LNCAP (cell line): Measurements from ENCODE around the gene LRIG1.

ENCODE experiments used
- TF ChIP-seq, protein P1 (sequence below): fragments of 450-650 bp; IDR thresholded peaks from 2 replicates; pipeline ENCODE4 v1.5.1; 2017; ENCODE audit warnings: mild to moderate bottlenecking

The LRIG1 gene

DNA sequence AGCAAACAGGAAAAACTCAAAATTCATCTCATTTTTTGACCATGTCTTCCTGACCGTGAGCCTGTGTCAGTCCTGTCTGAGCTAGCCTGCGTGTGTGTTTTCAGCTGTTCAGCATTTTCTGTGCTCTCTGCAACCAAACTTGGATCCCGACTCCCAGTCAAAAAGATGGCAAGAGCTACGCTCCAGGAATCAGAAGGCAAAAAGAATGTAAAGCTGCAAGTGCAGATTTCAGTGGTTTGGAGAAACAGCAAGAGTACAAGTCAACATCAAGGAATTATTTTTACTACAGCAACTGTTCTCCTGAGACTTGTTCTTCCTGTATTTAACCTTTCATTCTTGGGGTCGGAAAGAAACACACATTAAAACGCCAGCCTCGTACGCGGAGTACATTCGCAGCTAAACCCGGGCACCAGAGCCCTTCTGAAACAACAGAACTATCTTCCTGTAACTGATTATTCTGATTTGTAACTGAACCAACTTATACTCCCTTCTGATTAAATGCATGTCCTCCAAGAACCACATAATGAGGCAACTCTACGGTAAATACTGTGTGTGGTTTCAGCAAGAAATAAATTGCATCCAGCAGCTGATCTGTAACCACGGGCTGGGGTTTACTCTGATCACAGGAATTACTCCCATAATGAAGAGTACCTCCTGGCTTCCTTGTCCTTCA lies 107.4 kb downstream of the LRIG1 start:
- TF ChIP-seq, protein P1, sequence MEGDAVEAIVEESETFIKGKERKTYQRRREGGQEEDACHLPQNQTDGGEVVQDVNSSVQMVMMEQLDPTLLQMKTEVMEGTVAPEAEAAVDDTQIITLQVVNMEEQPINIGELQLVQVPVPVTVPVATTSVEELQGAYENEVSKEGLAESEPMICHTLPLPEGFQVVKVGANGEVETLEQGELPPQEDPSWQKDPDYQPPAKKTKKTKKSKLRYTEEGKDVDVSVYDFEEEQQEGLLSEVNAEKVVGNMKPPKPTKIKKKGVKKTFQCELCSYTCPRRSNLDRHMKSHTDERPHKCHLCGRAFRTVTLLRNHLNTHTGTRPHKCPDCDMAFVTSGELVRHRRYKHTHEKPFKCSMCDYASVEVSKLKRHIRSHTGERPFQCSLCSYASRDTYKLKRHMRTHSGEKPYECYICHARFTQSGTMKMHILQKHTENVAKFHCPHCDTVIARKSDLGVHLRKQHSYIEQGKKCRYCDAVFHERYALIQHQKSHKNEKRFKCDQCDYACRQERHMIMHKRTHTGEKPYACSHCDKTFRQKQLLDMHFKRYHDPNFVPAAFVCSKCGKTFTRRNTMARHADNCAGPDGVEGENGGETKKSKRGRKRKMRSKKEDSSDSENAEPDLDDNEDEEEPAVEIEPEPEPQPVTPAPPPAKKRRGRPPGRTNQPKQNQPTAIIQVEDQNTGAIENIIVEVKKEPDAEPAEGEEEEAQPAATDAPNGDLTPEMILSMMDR: no peak

DNA sequence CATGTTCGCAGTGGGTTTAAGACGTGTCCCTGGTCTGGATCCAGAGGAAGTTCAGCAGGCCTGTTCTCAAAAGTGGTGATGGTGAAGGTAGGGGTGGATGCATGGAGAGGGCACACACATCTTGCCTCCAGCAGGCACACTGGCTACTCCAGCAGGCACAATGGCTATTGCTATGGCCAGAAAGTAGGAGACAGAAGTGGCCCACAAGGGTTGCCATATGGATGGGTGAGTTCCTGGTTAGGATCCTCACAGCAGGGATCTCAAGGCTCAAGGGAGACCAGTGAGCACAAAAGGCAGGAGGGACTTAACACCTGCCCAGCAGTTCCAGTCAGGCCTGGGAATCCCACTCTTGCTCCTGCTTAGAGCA lies 107.9 kb downstream of the LRIG1 start:
- TF ChIP-seq, protein P1: no peak

DNA sequence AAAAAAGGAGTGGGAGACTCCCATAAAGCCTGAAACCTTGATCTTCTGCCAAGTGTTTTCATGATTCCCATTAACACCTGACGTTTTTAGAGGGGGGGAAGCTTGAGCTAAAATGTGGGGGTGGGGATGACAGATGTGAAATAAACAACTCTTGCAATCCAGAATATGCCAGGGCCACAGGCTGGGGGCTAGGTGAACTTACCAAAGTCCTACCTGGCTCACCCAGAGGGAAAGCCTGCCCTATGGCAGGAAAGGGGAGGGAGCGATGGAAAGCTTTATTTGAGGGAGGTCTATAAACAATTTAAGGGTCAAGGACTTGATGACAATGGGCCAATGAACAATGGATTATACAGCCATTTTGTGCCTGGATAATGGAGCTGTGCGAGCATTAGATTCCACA lies 108.3 kb downstream of the LRIG1 start:
- TF ChIP-seq, protein P1: no peak

DNA sequence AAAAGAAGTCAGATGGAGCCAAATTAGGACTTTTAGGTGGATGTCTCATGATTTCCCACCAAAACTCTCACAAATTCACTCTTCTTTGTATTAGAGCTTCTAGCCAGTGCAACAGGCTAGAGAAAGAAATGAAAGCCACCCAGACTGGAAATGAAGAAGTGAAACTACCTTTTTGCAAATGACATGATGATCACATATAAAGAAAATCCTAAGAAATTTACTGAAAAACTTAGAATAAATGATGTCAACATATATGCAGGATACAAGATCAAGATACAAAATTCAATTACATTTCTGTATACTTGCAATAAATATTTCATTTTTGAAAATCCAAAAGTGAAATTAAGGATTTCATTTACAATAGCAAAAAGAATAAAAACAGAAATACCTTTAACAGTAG lies 110.8 kb downstream of the LRIG1 start:
- TF ChIP-seq, protein P1: no peak

DNA sequence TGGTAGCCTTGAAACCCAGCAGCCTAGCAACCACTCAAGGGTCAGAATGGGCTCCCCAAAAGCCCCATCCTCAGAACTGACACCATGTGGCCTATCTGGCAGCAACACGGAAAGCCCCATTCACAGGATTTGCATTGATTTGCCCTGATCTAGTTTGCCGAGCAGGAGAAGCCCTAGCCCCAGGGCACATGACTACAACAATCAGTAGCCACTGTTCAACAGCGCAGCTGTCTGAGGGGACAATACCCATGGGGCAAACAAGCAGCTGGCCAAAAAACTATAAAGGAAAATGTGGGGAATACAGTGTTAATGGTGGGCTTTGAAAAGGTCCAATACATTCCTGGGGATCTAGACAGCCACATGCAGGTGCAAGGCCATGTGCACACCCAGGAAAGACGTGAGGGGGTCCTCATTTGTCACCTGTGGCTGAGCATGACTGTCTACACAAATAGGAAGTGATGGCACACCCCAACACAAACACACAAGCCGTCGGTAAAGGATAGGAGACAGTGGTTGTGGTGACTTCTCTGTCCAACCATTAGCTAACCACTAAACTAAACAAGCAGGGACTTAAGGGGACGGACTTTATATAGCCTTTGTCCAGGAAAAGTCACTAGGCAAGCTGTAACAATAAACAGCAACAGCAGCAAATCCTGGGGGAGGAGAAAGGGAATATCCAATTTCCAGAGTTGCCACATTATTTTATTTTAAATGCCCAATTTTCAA lies 113.7 kb downstream of the LRIG1 start:
- TF ChIP-seq, protein P1: no peak

DNA sequence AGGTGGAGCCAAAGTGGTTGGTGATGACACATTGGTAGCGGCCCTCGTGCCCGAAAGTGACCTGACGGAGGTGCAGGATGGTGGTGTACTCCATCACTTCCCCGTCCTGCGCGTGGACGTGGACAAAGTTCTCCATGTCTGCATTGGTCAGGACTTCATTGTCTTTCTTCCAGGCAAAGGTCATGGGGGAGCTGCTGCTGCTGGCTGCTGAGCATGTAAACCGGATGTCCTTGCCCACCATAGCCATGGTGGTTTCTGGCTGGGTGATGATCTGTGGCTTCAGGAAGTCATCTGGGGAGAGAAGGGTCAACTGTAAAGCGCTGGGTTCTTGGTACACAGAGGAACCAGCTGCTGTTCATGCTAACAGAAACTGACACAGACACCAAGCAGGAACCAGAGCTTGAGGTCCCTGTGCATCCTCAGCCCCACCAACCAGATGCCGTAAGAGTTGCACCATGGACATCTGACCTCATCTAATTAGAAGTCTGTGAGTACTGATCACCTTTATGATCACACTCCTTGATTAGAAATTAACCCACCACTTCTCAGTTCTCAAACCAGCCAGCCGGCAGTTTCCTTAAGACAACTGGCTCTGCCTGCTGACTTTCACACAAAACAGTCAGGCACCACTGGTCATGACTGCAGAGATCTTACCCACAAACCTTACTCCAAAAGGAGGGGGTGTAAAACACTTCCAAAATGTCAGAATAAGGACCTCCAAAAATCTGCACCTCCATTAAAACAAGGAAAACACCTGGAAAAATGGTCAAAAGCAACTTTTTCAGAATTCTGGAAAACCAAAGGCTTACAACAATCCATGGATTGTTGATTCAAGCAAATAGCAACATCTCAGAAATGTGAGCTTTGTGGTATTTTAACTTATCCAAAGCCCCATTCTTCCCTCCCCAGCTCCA lies 114.6 kb downstream of the LRIG1 start:
- TF ChIP-seq, protein P1: no peak

DNA sequence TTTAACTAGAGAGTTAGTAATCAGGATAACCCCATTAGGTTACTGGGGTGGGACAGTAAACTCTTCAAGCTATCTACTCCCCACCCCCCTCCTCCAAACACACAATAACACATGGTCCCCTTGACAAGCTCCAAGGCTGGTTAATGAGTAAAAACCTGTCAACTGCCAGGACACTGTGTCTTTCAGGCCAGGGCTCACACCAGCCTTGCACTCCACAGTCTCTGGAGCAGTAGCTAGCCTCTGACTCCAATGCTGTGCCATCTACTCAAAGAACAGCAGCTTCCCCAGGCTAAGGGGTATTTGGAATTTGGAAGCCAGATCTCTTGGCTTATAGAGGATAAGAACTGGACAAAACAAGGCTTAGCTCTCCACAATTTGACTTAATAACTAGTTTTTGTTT lies 115.8 kb downstream of the LRIG1 start:
- TF ChIP-seq, protein P1: no peak
